ENCODE results near the gene GTF2F2. TPM values are rescaled to one million over a fixed set of nuclear protein-coding genes. Genes with fewer than 3 reads are reported as not detected.

Gene GTF2F2
- total and polyA plus RNA-seq, 2 experiments from 2014 or later, result 42.1 to 75.6 TPM

GRCh38 chr13:45102136-45102507 is 18.2 kb upstream of the GTF2F2 start (continued):
- TF ChIP-seq ZNF114 (CRISPR knock-in tag; IDR thresholded peaks at IDR 0.05), result no peak
- no peak for TF ChIP-seq REST (IDR thresholded peaks at IDR 0.05; ENCODE audit: unreplicated experiment)
- no peak for TF ChIP-seq EZH2 (IDR thresholded peaks at IDR 0.05; ENCODE audit: low read depth, unreplicated experiment)
- TF ChIP-seq EZH2phosphoT487 (IDR thresholded peaks at IDR 0.05; ENCODE audit: unreplicated experiment), result no peak
- no peak for TF ChIP-seq CTCF (conservative IDR thresholded peaks at IDR 0.05; ENCODE audit: low read depth in 2 of 2)
- TF ChIP-seq CREB1 (CRISPR knock-in tag; IDR thresholded peaks at IDR 0.05; ENCODE audit: low read depth), result no peak
- no peak for TF ChIP-seq JUNB (IDR thresholded peaks at IDR 0.05; ENCODE audit: unreplicated experiment)

GRCh38 chr13:45103449-45103848 is 16.9 kb upstream of the GTF2F2 start:
- Histone ChIP-seq H3K4me1 (ENCODE audit: insufficient read depth) (peaks cover 29% of the 10 kb centered on the region), H4K20me1 (replicated peaks; ENCODE audit: insufficient read depth) (no peaks in the 10 kb centered on the region), H3F3A (replicated peaks; ENCODE audit: low read depth) (no peaks in the 10 kb centered on the region), H3K27me3 (ENCODE audit: insufficient read depth) (no peaks in the 10 kb centered on the region), H2AFZ (no peak overlapping the region), H3K9me2 (ENCODE audit: insufficient read depth) (no peaks in the 10 kb centered on the region), H3K36me3 (ENCODE audit: insufficient read depth) (no peaks in the 10 kb centered on the region), H3K4me3 (no peak overlapping the region), H3K27ac (ENCODE audit: low read depth) (no peak overlapping the region), H3K4me2 (no peak overlapping the region), H3K79me2 (replicated peaks; ENCODE audit: insufficient read depth) (no peaks in the 10 kb centered on the region)
- Mint-ChIP-seq H3K4me3 (no peak overlapping the region), H3K4me1 (peaks cover 45% of the 10 kb centered on the region), H3K27ac (no peak overlapping the region), H3K36me3 (ENCODE audit: low read depth) (no peaks in the 10 kb centered on the region; the same call in 2 of the 3 replicates), H3K9me3 (peaks cover 5% of the 10 kb centered on the region; the same call in 2 of the 3 replicates), H3K27me3 (ENCODE audit: insufficient read depth, low read depth, poor library complexity) (peaks cover 5% of the 10 kb centered on the region)
- ATAC-seq (no peak), DNase-seq (ENCODE audit: low spot score) (no peak)
- TF ChIP-seq JUNB (IDR thresholded peaks at IDR 0.05; ENCODE audit: unreplicated experiment) (no peak), ETS1 (IDR thresholded peaks at IDR 0.05) (no peak), EZH2 (IDR thresholded peaks at IDR 0.05; ENCODE audit: low read depth, unreplicated experiment) (no peak), REST (IDR thresholded peaks at IDR 0.05; ENCODE audit: unreplicated experiment) (no peak), POLR2AphosphoS5 (IDR thresholded peaks at IDR 0.05; ENCODE audit: low read depth) (no peak), EZH2phosphoT487 (IDR thresholded peaks at IDR 0.05; ENCODE audit: unreplicated experiment) (no peak)

Data from GM23338 (cell line).